Body of pancreas (tissue), 4 donors: ENCODE results near the gene PDGFD. TPM values are rescaled to one million over a fixed set of nuclear protein-coding genes. Genes with fewer than 3 reads are reported as not detected.
A peak's percentile ranks its signal among the peaks of the same experiment; 100 is the strongest.

ENCODE experiments used
- ATAC-seq: fragments of 150-250 bp; one replicate; pipeline ENCODE4 v1.9.1; 2016
- DNase-seq, 4 donors: peaks; one replicate each; pipeline ENCODE4 v3.0.0-alpha.2; 2019
- H3K27ac ChIP-seq, 4 donors: fragments of 200-600 bp; sonication (generic); 1 replicate in 3 of 4; 2 replicates in 1 of 4; pipeline versions ENCODE4 v1.5.1 to v1.6.1; 2016 to 2019; ENCODE audit warnings: mild to moderate bottlenecking in 1 of 4, mixed read lengths in 1 of 4, moderate library complexity in 1 of 4
- H3K27me3 ChIP-seq, 2 donors: fragments of 200-600 bp; sonication (generic); one replicate each; pipeline ENCODE4 v1.6.0; 2016; ENCODE audit warnings: mild to moderate bottlenecking in 1 of 2
- H3K36me3 ChIP-seq, 2 donors: fragments of 200-600 bp; sonication (generic); replicated peaks in 1 of 2; 2 replicates each; pipeline ENCODE4 v1.5.1; 2016; ENCODE audit warnings: low read depth in 2 of 2; ENCODE audit not compliant: insufficient read depth in 1 of 2
- H3K4me1 ChIP-seq: fragments of 200-600 bp; sonication (generic); one replicate; pipeline ENCODE4 v1.6.0; 2016
- H3K4me3 ChIP-seq, 2 donors: fragments of 200-600 bp; sonication (generic); 1 replicate in 1 of 2; 2 replicates in 1 of 2; pipeline ENCODE4 v1.5.1; 2016 to 2019
- H3K9me3 ChIP-seq, 3 donors: fragments of 200-600 bp; sonication (generic); 1 replicate in 2 of 3; 2 replicates in 1 of 3; pipeline ENCODE4 v1.5.1; 2016
- CTCF ChIP-seq, 7 experiments: fragments of 450-650 bp in 4 of 7; fragments of 200-600 bp in 3 of 7; sonication (generic) in 3 of 7; IDR thresholded peaks; one replicate each; pipeline ENCODE4 v1.5.1; 2016 to 2019; ENCODE audit warnings: antibody characterized with exemption in 7 of 7
- POLR2A ChIP-seq, 3 donors: fragments of 450-650 bp; IDR thresholded peaks; one replicate each; pipeline ENCODE4 v1.6.1; 2016; ENCODE audit warnings: antibody characterized with exemption in 3 of 3, mild to moderate bottlenecking in 2 of 3
- WGBS, 2 donors: methylation state at CpG; one replicate each; pipeline ENCODE4 v1.1.5; 2017; 5-methylcytosine and 5-hydroxymethylcytosine counted together
- intact Hi-C: fragments of 100-400 bp; cut with DNase I; formaldehyde crosslinking; loops from one replicate; pipeline ENCODE4 v1.15.1; 2023
- total RNA-seq, 2 donors: library from RNA; depleted of rRNA; stranded (reverse); fragments of >200 nt; gene quantifications; one replicate each; pipeline ENCODE4 v1.1.0, GENCODE V29; 2016

Gene PDGFD
- total RNA-seq, 2 donors from 2014 or later, result 26.7 to 43.1 TPM

GRCh38 chr11:104155375-104155774 lies 8.6 kb downstream of the PDGFD start:
- Histone ChIP-seq H3K27ac (no peak overlapping the region), H3K4me1 (peaks cover 17% of the 10 kb centered on the region), H3K36me3 (no peaks in the 10 kb centered on the region), H3K4me3 (no peak overlapping the region), H3K9me3 (no peaks in the 10 kb centered on the region), H3K27me3 (no peaks in the 10 kb centered on the region)
- WGBS, 2 donors, result 84 to 85% methylated on average over 1 of the region's 1 CpG
- ATAC-seq, result no peak
- intact Hi-C loops, result no loop called here
- no peak for DNase-seq
- TF ChIP-seq POLR2A (IDR thresholded peaks at IDR 0.05) (no peak), CTCF (IDR thresholded peaks at IDR 0.05) (no peak)

- no peak for ATAC-seq
- peaks cover 8% of the 10 kb centered on the region for H3K4me1 ChIP-seq
- no peak for DNase-seq
- TF ChIP-seq CTCF (IDR thresholded peaks at IDR 0.05) (no peak), POLR2A (IDR thresholded peaks at IDR 0.05) (no peak)
- no peak overlapping the region for H3K27ac ChIP-seq
- intact Hi-C loops, result no loop called here
- WGBS, 2 donors, result 76% methylated on average over 7 of the region's 7 CpGs
- H3K27me3 ChIP-seq, result no peaks in the 10 kb centered on the region
- no peaks in the 10 kb centered on the region for H3K36me3 ChIP-seq
- no peak overlapping the region for H3K4me3 ChIP-seq
- H3K9me3 ChIP-seq, result no peaks in the 10 kb centered on the region
Measured at GRCh38 chr11:104154296-104154695, 9.7 kb downstream of the PDGFD start.

GRCh38 chr11:104152941-104153505 lies 10.9 kb downstream of the PDGFD start:
- H3K4me1 ChIP-seq, result peaks cover 8% of the 10 kb centered on the region
- H3K27me3 ChIP-seq, result no peaks in the 10 kb centered on the region
- intact Hi-C loops, result no loop called here
- no peaks in the 10 kb centered on the region for H3K9me3 ChIP-seq
- no peak for TF ChIP-seq CTCF (IDR thresholded peaks at IDR 0.05)
- TF ChIP-seq POLR2A (IDR thresholded peaks at IDR 0.05), result no peak
- no peak for DNase-seq
- H3K4me3 ChIP-seq, result no peak overlapping the region
- no peak for ATAC-seq
- H3K27ac ChIP-seq, result no peak overlapping the region
- no peaks in the 10 kb centered on the region for H3K36me3 ChIP-seq

- TF ChIP-seq POLR2A (IDR thresholded peaks at IDR 0.05) (no peak), CTCF (IDR thresholded peaks at IDR 0.05) (peak in 6 of 7 experiments; percentile 25 to 55 (median 46))
- DNase-seq (no peak), ATAC-seq (no peak)
- no peak overlapping the region for H3K27ac ChIP-seq
- WGBS, 2 donors, result 43 to 45% methylated on average over 8 of the region's 8 CpGs
- H3K4me3 ChIP-seq, result no peak overlapping the region
- H3K4me1 ChIP-seq, result peaks cover 9% of the 10 kb centered on the region
- no peaks in the 10 kb centered on the region for H3K27me3 ChIP-seq
- intact Hi-C loops, result no loop called here
- H3K9me3 ChIP-seq, result no peaks in the 10 kb centered on the region
- no peaks in the 10 kb centered on the region for H3K36me3 ChIP-seq
Measured at GRCh38 chr11:104151404-104152204, 12.3 kb downstream of the PDGFD start.

- H3K4me3 ChIP-seq, result no peak overlapping the region
- ATAC-seq (no peak), DNase-seq (no peak)
- TF ChIP-seq POLR2A (IDR thresholded peaks at IDR 0.05) (no peak), CTCF (IDR thresholded peaks at IDR 0.05) (no peak)
- H3K27me3 ChIP-seq, result no peaks in the 10 kb centered on the region
- H3K36me3 ChIP-seq, result no peaks in the 10 kb centered on the region
- peaks cover 11% of the 10 kb centered on the region for H3K4me1 ChIP-seq
- no peak overlapping the region for H3K27ac ChIP-seq
- intact Hi-C loops, result no loop called here
- no peaks in the 10 kb centered on the region for H3K9me3 ChIP-seq
- 83 to 86% methylated on average over 2 of the region's 2 CpGs for WGBS, 2 donors
Measured at GRCh38 chr11:104148706-104149105, 15.2 kb downstream of the PDGFD start.
